Measurements from ENCODE around the gene ARRB1. TPM values are rescaled to one million over a fixed set of nuclear protein-coding genes. Genes with fewer than 3 reads are reported as not detected.
"Not testable (repeated sequence)": the region's sequence is repeated elsewhere in the genome, so short reads cannot be mapped to it uniquely, and the experiment has no call there.

Gene ARRB1
- total RNA-seq, 1 donor from 2014 or later: 53.4 TPM

- DNase-seq (ENCODE audit: low spot score): no peak
These were observed 20.8 kb upstream of the ARRB1 start for GRCh38 chr11:75371949-75372876.

GRCh38 chr11:75369560-75370255 lies 18.2 kb upstream of the ARRB1 start:
- no peak for DNase-seq (ENCODE audit: low spot score)

GRCh38 chr11:75366826-75367225 lies 15.4 kb upstream of the ARRB1 start:
- DNase-seq (ENCODE audit: low spot score): not testable (repeated sequence)

- DNase-seq (ENCODE audit: low spot score): no peak
These were observed 14.3 kb upstream of the ARRB1 start for GRCh38 chr11:75365711-75366181.

GRCh38 chr11:75362285-75362684 lies 10.8 kb upstream of the ARRB1 start:
- DNase-seq (ENCODE audit: low spot score): not testable (repeated sequence)

GRCh38 chr11:75356613-75357012 lies 5.2 kb upstream of the ARRB1 start:
- no peak for DNase-seq (ENCODE audit: low spot score)

- DNase-seq (ENCODE audit: low spot score): no peak
These were observed 3.6 kb upstream of the ARRB1 start for GRCh38 chr11:75355051-75355450.

- no peak for DNase-seq (ENCODE audit: low spot score)
These were observed 1.2 kb upstream of the ARRB1 start for GRCh38 chr11:75352588-75353206.

GRCh38 chr11:75351791-75352587 lies 528 bp upstream of the ARRB1 start:
- no peak for DNase-seq (ENCODE audit: low spot score)

- no peak for DNase-seq (ENCODE audit: low spot score)
These were observed 519 bp downstream of the ARRB1 start for GRCh38 chr11:75350743-75351540.

GRCh38 chr11:75350122-75350742 lies 1.2 kb downstream of the ARRB1 start:
- DNase-seq (ENCODE audit: low spot score): no peak

- no peak for DNase-seq (ENCODE audit: low spot score)
These were observed 1.8 kb downstream of the ARRB1 start for GRCh38 chr11:75349521-75350116.

- no peak for DNase-seq (ENCODE audit: low spot score)
These were observed 3.5 kb downstream of the ARRB1 start for GRCh38 chr11:75347781-75348566.

- DNase-seq (ENCODE audit: low spot score): no peak
These were observed 4.4 kb downstream of the ARRB1 start for GRCh38 chr11:75346912-75347647.

- DNase-seq (ENCODE audit: low spot score): no peak
These were observed 5.2 kb downstream of the ARRB1 start for GRCh38 chr11:75346296-75346695.

- no peak for DNase-seq (ENCODE audit: low spot score)
These were observed 5.9 kb downstream of the ARRB1 start for GRCh38 chr11:75345455-75346160.

GRCh38 chr11:75344761-75345454 lies 6.6 kb downstream of the ARRB1 start:
- no peak for DNase-seq (ENCODE audit: low spot score)
